IMR-90 (cell line): ENCODE results near the gene ARID4B. TPM values are rescaled to one million over a fixed set of nuclear protein-coding genes. Genes with fewer than 3 reads are reported as not detected.
"Not testable (repeated sequence)": the region's sequence is repeated elsewhere in the genome, so short reads cannot be mapped to it uniquely, and the experiment has no call there.

Source experiments
- ATAC-seq: fragments of 200-7000 bp; cut with Tn5 transposase; 2 replicates; pipeline ENCODE4 v1.9.1; 2020; ENCODE audit warnings: low read depth, mild to moderate bottlenecking, moderate library complexity
- BruUV-seq: library from RNA; stranded (reverse); fragments of 400-500 nt; replicated peaks from 2 replicates; lab custom pipeline; 2021; lab: Mats Ljungman, UMichigan
- CTCF ChIA-PET: fragments of 300-600 bp; formaldehyde crosslinking; extraction: SDS; loops from one replicate; lab custom pipeline; 2021; ENCODE audit warnings: antibody characterized with exemption; lab: Yijun Ruan, JAX
- POLR2A ChIA-PET: fragments of 300-600 bp; sonication (Branson Sonifier 250); formaldehyde crosslinking; loops from one replicate; lab custom pipeline; 2022; ENCODE audit warnings: antibody characterized with exemption; ENCODE audit not compliant: unreplicated experiment; lab: Charles Lee
- DNase-seq: peaks from one replicate; pipeline ENCODE4 v3.0.0; 2013
- H2AFZ ChIP-seq: replicated peaks from 2 replicates; pipeline ENCODE3; 2013; ENCODE audit warnings: low read length, mild to moderate bottlenecking; ENCODE audit not compliant: poor library complexity
- H2AK5ac ChIP-seq: 2 replicates; pipeline ENCODE4 v1.6.1; 2013; ENCODE audit warnings: low read depth, low read length, inconsistent platforms
- H2AK9ac ChIP-seq: replicated peaks from 2 replicates; pipeline ENCODE3; 2013; ENCODE audit warnings: mild to moderate bottlenecking, low read depth, low read length, moderate library complexity; ENCODE audit not compliant: poor library complexity
- H2BK120ac ChIP-seq: 2 replicates; pipeline ENCODE4 v1.6.1; 2013; ENCODE audit warnings: low read depth, low read length, inconsistent platforms
- H2BK15ac ChIP-seq: 3 replicates; pipeline ENCODE4 v1.6.1; 2013; ENCODE audit warnings: low read depth, low read length, inconsistent platforms
- H2BK20ac ChIP-seq: 2 replicates; pipeline ENCODE4 v1.6.1; 2013; ENCODE audit warnings: low read depth, mild to moderate bottlenecking, inconsistent platforms, low read length, moderate library complexity
- H2BK5ac ChIP-seq: 2 replicates; pipeline ENCODE4 v1.6.1; 2013; ENCODE audit warnings: mild to moderate bottlenecking, low read depth, low read length, inconsistent platforms; ENCODE audit not compliant: poor library complexity, severe bottlenecking
- H3K14ac ChIP-seq: replicated peaks from 2 replicates; pipeline ENCODE4 v1.6.1; 2013; ENCODE audit warnings: low read depth, low read length, inconsistent platforms
- H3K18ac ChIP-seq: 2 replicates; pipeline ENCODE4 v1.6.1; 2013; ENCODE audit warnings: low read depth, low read length, control low read depth
- H3K23ac ChIP-seq: 2 replicates; pipeline ENCODE4 v1.6.1; 2013; ENCODE audit warnings: low read depth, low read length, inconsistent platforms
- H3K27ac ChIP-seq: 2 replicates; pipeline ENCODE4 v1.5.1; 2013; ENCODE audit warnings: mild to moderate bottlenecking, control low read depth, low read length; ENCODE audit not compliant: insufficient read depth
- H3K27me3 ChIP-seq: 2 replicates; pipeline ENCODE4 v1.6.1; 2013; ENCODE audit warnings: low read length; ENCODE audit not compliant: control insufficient read depth, insufficient read depth
- H3K36me3 ChIP-seq: 2 replicates; pipeline ENCODE4 v1.6.1; 2013; ENCODE audit warnings: low read length, mixed read lengths; ENCODE audit not compliant: control insufficient read depth, insufficient read depth
- H3K4ac ChIP-seq: 2 replicates; pipeline ENCODE4 v1.6.1; 2013; ENCODE audit warnings: low read depth, low read length, inconsistent platforms
- H3K4me1 ChIP-seq: 2 replicates; pipeline ENCODE4 v1.6.1; 2013; ENCODE audit warnings: low read length, mixed read lengths; ENCODE audit not compliant: control insufficient read depth, insufficient read depth
- H3K4me2 ChIP-seq: 2 replicates; pipeline ENCODE4 v1.6.1; 2013; ENCODE audit warnings: low read depth, mild to moderate bottlenecking, control low read depth, low read length, moderate library complexity
- H3K4me3 ChIP-seq: 2 replicates; pipeline ENCODE4 v1.5.1; 2013; ENCODE audit warnings: low read depth, mild to moderate bottlenecking, control low read depth, low read length, moderate library complexity; ENCODE audit not compliant: insufficient read depth
- H3K56ac ChIP-seq: 2 replicates; pipeline ENCODE4 v1.6.1; 2013; ENCODE audit warnings: low read length, inconsistent platforms; ENCODE audit not compliant: insufficient read depth; ENCODE audit errors: extremely low read depth
- H3K79me1 ChIP-seq, 2 experiments: 2 replicates each; pipeline ENCODE4 v1.6.1; 2013; ENCODE audit warnings: low read length in 2 of 2, inconsistent platforms in 1 of 2, low read depth in 1 of 2
- H3K9ac ChIP-seq: 2 replicates; pipeline ENCODE4 v1.6.1; 2013; ENCODE audit warnings: low read depth, low read length, control low read depth
- H3K9me1 ChIP-seq: 2 replicates; pipeline ENCODE4 v1.6.1; 2013; ENCODE audit warnings: low read length, inconsistent platforms; ENCODE audit not compliant: insufficient read depth
- H3K9me3 ChIP-seq: 2 replicates; pipeline ENCODE4 v1.6.1; 2013; ENCODE audit warnings: low read length; ENCODE audit not compliant: control insufficient read depth, insufficient read depth
- H4K20me1 ChIP-seq: 2 replicates; pipeline ENCODE4 v1.6.1; 2013; ENCODE audit warnings: low read length, inconsistent platforms; ENCODE audit not compliant: insufficient read depth
- H4K5ac ChIP-seq: 2 replicates; pipeline ENCODE4 v1.6.1; 2013; ENCODE audit warnings: mild to moderate bottlenecking, low read depth, low read length, control low read depth
- H4K8ac ChIP-seq, 2 experiments: 2 replicates each; pipeline ENCODE4 v1.6.1; 2013; ENCODE audit warnings: low read depth in 2 of 2, low read length in 2 of 2, control low read depth in 1 of 2, inconsistent platforms in 1 of 2
- H4K91ac ChIP-seq: 2 replicates; pipeline ENCODE4 v1.6.1; 2013; ENCODE audit warnings: low read depth, low read length, inconsistent platforms; ENCODE audit not compliant: insufficient read depth
- WGBS, 2 experiments: methylation state at CpG; one replicate each; pipeline versions ENCODE4 v1.1.5 to v1.1.7; 2013; ENCODE audit warnings: missing lambda C conversion rate in 2 of 2; ENCODE audit not compliant: insufficient read length in 1 of 2; ENCODE audit errors: extremely low coverage in 2 of 2; 5-methylcytosine and 5-hydroxymethylcytosine counted together
- dilution Hi-C: fragments of 300-500 bp; cut with HindIII; formaldehyde crosslinking; loops from one replicate; pipeline ENCODE4 v1.14.3; 2018; ENCODE audit warnings: low sequenced_read_pairs; ENCODE audit not compliant: unreplicated experiment
- in situ Hi-C: fragments of 300-500 bp; cut with MboI; formaldehyde crosslinking; loops from 3 replicates; pipeline ENCODE4 v1.14.3; 2019; ENCODE audit warnings: low sequenced_read_pairs, inconsistent platforms, mixed read lengths
- intact Hi-C: fragments of 100-400 bp; cut with micrococcal nuclease; formaldehyde crosslinking; loops from 2 replicates; pipeline ENCODE4 v1.10.0; 2022
- polyA plus RNA-seq, 3 experiments: library from polyadenylated mRNA; depleted of rRNA; stranded (reverse); fragments of >200 nt; gene quantifications; 2 replicates each; pipeline ENCODE4 v1.2.3, GENCODE V29; 2012; ENCODE audit warnings: low replicate concordance in 1 of 3
- total RNA-seq: library from RNA; depleted of rRNA; stranded (reverse); fragments of >200 nt; gene quantifications from 2 replicates; pipeline ENCODE4 v1.2.3, GENCODE V29; 2012

The ARID4B gene
- total and polyA plus RNA-seq, 2 of the 4 experiments (the other 2 are of a cell fraction), result 8.5 to 16.0 TPM

GRCh38 chr1:235364189-235364588 is 36.2 kb upstream of the ARID4B start:
- H2BK20ac ChIP-seq, H3K23ac ChIP-seq, H3K9me1 ChIP-seq, H3K9ac ChIP-seq, H3K14ac ChIP-seq, H3K4me3 ChIP-seq, ATAC-seq, H2BK120ac ChIP-seq, H4K20me1 ChIP-seq, H2AFZ ChIP-seq, H3K36me3 ChIP-seq, H2AK5ac ChIP-seq, H3K18ac ChIP-seq, H4K5ac ChIP-seq, H4K91ac ChIP-seq, DNase-seq, H2BK15ac ChIP-seq, H3K4me2 ChIP-seq, intact Hi-C loops, H4K8ac ChIP-seq, dilution Hi-C loops, H3K9me3 ChIP-seq, H3K56ac ChIP-seq, H3K27ac ChIP-seq, H3K4me1 ChIP-seq, CTCF ChIA-PET, H3K27me3 ChIP-seq, H3K4ac ChIP-seq, POLR2A ChIA-PET, in situ Hi-C loops, BruUV-seq, H2AK9ac ChIP-seq, H2BK5ac ChIP-seq: not testable (repeated sequence)
- peaks cover 12 to 16% of the 10 kb centered on the region in 2 experiments for H3K79me1 ChIP-seq
- 100% methylated on average over 2 of the region's 9 CpGs; no CpG with 5 or more reads in 1 of the 2 experiments for WGBS, 2 experiments
